Kidney glomerular epithelial cell (primary cell): ENCODE results near the gene MGAT5.

ENCODE experiments used
- DNase-seq: peaks from one replicate; lab custom pipeline; 2025; lab: John Stamatoyannopoulos, UW

MGAT5 gene

GRCh38 chr2:134399096-134399495 lies 145.2 kb downstream of the MGAT5 start:
- no peak for DNase-seq

- no peak for DNase-seq
Observed at GRCh38 chr2:134401081-134401497, 147.2 kb downstream of the MGAT5 start.

GRCh38 chr2:134401789-134402188 lies 147.9 kb downstream of the MGAT5 start:
- DNase-seq = no peak

GRCh38 chr2:134402410-134402809 lies 148.5 kb downstream of the MGAT5 start:
- DNase-seq = no peak

GRCh38 chr2:134405611-134406081 lies 151.8 kb downstream of the MGAT5 start:
- DNase-seq = peak; percentile 43

GRCh38 chr2:134406311-134406710 lies 152.4 kb downstream of the MGAT5 start:
- peak; percentile 25 for DNase-seq

GRCh38 chr2:134406736-134407135 lies 152.9 kb downstream of the MGAT5 start:
- no peak for DNase-seq

- no peak for DNase-seq
Observed at GRCh38 chr2:134407154-134407890, 153.4 kb downstream of the MGAT5 start.

- DNase-seq = no peak
Observed at GRCh38 chr2:134408386-134408785, 154.5 kb downstream of the MGAT5 start.

- no peak for DNase-seq
Observed at GRCh38 chr2:134408791-134409190, 154.9 kb downstream of the MGAT5 start.

- no peak for DNase-seq
Observed at GRCh38 chr2:134410006-134410405, 156.1 kb downstream of the MGAT5 start.

GRCh38 chr2:134410831-134411231 lies 157.0 kb downstream of the MGAT5 start:
- no peak for DNase-seq

GRCh38 chr2:134411279-134411827 lies 157.5 kb downstream of the MGAT5 start:
- DNase-seq = no peak

- peak; percentile 71 for DNase-seq
Observed at GRCh38 chr2:134411828-134412638, 158.2 kb downstream of the MGAT5 start.

- DNase-seq = no peak
Observed at GRCh38 chr2:134412639-134412999, 158.7 kb downstream of the MGAT5 start.

- no peak for DNase-seq
Observed at GRCh38 chr2:134413430-134413829, 159.6 kb downstream of the MGAT5 start.

GRCh38 chr2:134413912-134414311 lies 160.0 kb downstream of the MGAT5 start:
- DNase-seq = no peak

GRCh38 chr2:134416018-134416417 lies 162.1 kb downstream of the MGAT5 start:
- DNase-seq = no peak

GRCh38 chr2:134416637-134417036 lies 162.8 kb downstream of the MGAT5 start:
- no peak for DNase-seq

GRCh38 chr2:134417968-134418582 lies 164.2 kb downstream of the MGAT5 start:
- no peak for DNase-seq

GRCh38 chr2:134420259-134420658 lies 166.4 kb downstream of the MGAT5 start:
- no peak for DNase-seq

- no peak for DNase-seq
Observed at GRCh38 chr2:134420920-134421319, 167.0 kb downstream of the MGAT5 start.
